HEK293T (cell line): Measurements from ENCODE around the gene KL.

Source experiments
- CTCF ChIA-PET: fragments of 350-600 bp; formaldehyde crosslinking; extraction: SDS; loops from one replicate; lab custom pipeline; 2021; ENCODE audit warnings: antibody characterized with exemption, inconsistent platforms; lab: Yijun Ruan, JAX
- POLR2A ChIA-PET: fragments of 350-600 bp; formaldehyde crosslinking; extraction: SDS; loops from one replicate; lab custom pipeline; 2020; ENCODE audit warnings: antibody characterized with exemption, inconsistent platforms; lab: Yijun Ruan, JAX
- DNase-seq: peaks from one replicate; pipeline ENCODE4 v3.0.0; 2012; ENCODE audit warnings: mixed read lengths; ENCODE audit errors: extremely low spot score
- ARNT ChIP-seq: fragments of 450-650 bp; IDR thresholded peaks from 2 replicates; pipeline ENCODE4 v1.6.1; 2017; ENCODE audit warnings: mild to moderate bottlenecking
- BHLHE40 ChIP-seq: fragments of 450-650 bp; IDR thresholded peaks from 2 replicates; pipeline ENCODE4 v1.6.1; 2016; ENCODE audit warnings: mild to moderate bottlenecking, moderate library complexity, borderline replicate concordance
- CTBP1 ChIP-seq: fragments of 450-650 bp; IDR thresholded peaks from 2 replicates; pipeline ENCODE4 v1.6.1; 2016; ENCODE audit warnings: borderline replicate concordance
- ELF4 ChIP-seq: fragments of 450-650 bp; IDR thresholded peaks from 2 replicates; pipeline ENCODE4 v1.6.1; 2017; ENCODE audit warnings: antibody characterized with exemption
- FOXA1 ChIP-seq: fragments of 450-650 bp; IDR thresholded peaks from 2 replicates; pipeline ENCODE4 v1.6.1; 2016; ENCODE audit warnings: mild to moderate bottlenecking
- FOXK2 ChIP-seq: fragments of 450-650 bp; IDR thresholded peaks from 2 replicates; pipeline ENCODE4 v1.6.1; 2016; ENCODE audit warnings: mild to moderate bottlenecking
- FOXM1 ChIP-seq: fragments of 450-650 bp; IDR thresholded peaks from 2 replicates; pipeline ENCODE4 v1.6.1; 2017; ENCODE audit warnings: mild to moderate bottlenecking, borderline replicate concordance
- HDGF ChIP-seq: fragments of 450-650 bp; IDR thresholded peaks from 2 replicates; pipeline ENCODE4 v1.6.1; 2017; ENCODE audit warnings: antibody characterized with exemption, borderline replicate concordance
- L3MBTL2 ChIP-seq: fragments of 450-650 bp; conservative IDR thresholded peaks from 2 replicates; pipeline ENCODE4 v1.6.1; 2016; ENCODE audit warnings: mild to moderate bottlenecking
- LEF1 ChIP-seq: fragments of 450-650 bp; IDR thresholded peaks from 2 replicates; pipeline ENCODE4 v1.6.1; 2017; ENCODE audit warnings: mild to moderate bottlenecking, borderline replicate concordance
- NFRKB ChIP-seq: fragments of 450-650 bp; IDR thresholded peaks from 2 replicates; pipeline ENCODE4 v1.6.1; 2016; ENCODE audit warnings: mild to moderate bottlenecking, moderate library complexity
- PKNOX1 ChIP-seq: fragments of 450-650 bp; IDR thresholded peaks from 2 replicates; pipeline ENCODE4 v1.6.1; 2016
- SP1 ChIP-seq: fragments of 450-650 bp; IDR thresholded peaks from 2 replicates; pipeline ENCODE4 v1.6.1; 2017
- SUZ12 ChIP-seq: fragments of 450-650 bp; IDR thresholded peaks from 2 replicates; pipeline ENCODE4 v1.6.1; 2016; ENCODE audit warnings: mild to moderate bottlenecking
- TARDBP ChIP-seq: fragments of 450-650 bp; IDR thresholded peaks from 2 replicates; pipeline ENCODE4 v1.6.1; 2016
- ZNF384 ChIP-seq: fragments of 450-650 bp; IDR thresholded peaks from 2 replicates; pipeline ENCODE4 v1.6.1; 2016

The KL gene

GRCh38 chr13:33016414-33017322 is at the start of gene KL:
Gene KL (plus strand): TSS chr13:33016423. CDS start chr13:33016441, 18 bp downstream.
- no peak for TF ChIP-seq LEF1
- TF ChIP-seq FOXM1: no peak
- TF ChIP-seq PKNOX1: no peak
- no peak for TF ChIP-seq FOXK2
- TF ChIP-seq BHLHE40: no peak
- TF ChIP-seq HDGF: no peak
- no peak for TF ChIP-seq FOXA1
- no peak for TF ChIP-seq TARDBP
- no peak for TF ChIP-seq ZNF384
- no peak for TF ChIP-seq NFRKB
- TF ChIP-seq L3MBTL2: no peak
- no peak for TF ChIP-seq ELF4
- TF ChIP-seq SP1: no peak
- TF ChIP-seq ARNT: no peak
- TF ChIP-seq SUZ12: no peak
- TF ChIP-seq CTBP1: no peak
- DNase-seq: peak; percentile 36
- POLR2A ChIA-PET: no interaction called here
- CTCF ChIA-PET: no interaction called here

GRCh38 chr13:32967584-32968182 is 48.5 kb upstream of the KL start:
- ChIA-PET CTCF (no interaction called here), POLR2A (no interaction called here)
- TF ChIP-seq TARDBP: no peak
- no peak for TF ChIP-seq FOXM1
- no peak for TF ChIP-seq FOXK2
- no peak for TF ChIP-seq ELF4
- no peak for TF ChIP-seq CTBP1
- TF ChIP-seq BHLHE40: no peak
- no peak for TF ChIP-seq ARNT
- no peak for TF ChIP-seq L3MBTL2
- TF ChIP-seq LEF1: no peak
- no peak for TF ChIP-seq ZNF384
- no peak for TF ChIP-seq NFRKB
- no peak for DNase-seq

GRCh38 chr13:32968316-32968715 is 47.9 kb upstream of the KL start:
- CTCF ChIA-PET: no interaction called here
- POLR2A ChIA-PET: no interaction called here
- no peak for TF ChIP-seq SUZ12
- no peak for TF ChIP-seq FOXA1
- no peak for TF ChIP-seq HDGF
- no peak for TF ChIP-seq TARDBP
- TF ChIP-seq BHLHE40: no peak
- TF ChIP-seq ELF4: no peak
- no peak for TF ChIP-seq SP1
- no peak for TF ChIP-seq CTBP1
- TF ChIP-seq NFRKB: no peak
- no peak for TF ChIP-seq FOXK2
- no peak for TF ChIP-seq PKNOX1
- no peak for TF ChIP-seq ZNF384
- no peak for TF ChIP-seq LEF1
- no peak for TF ChIP-seq ARNT
- TF ChIP-seq L3MBTL2: no peak
- TF ChIP-seq FOXM1: no peak
- no peak for DNase-seq

GRCh38 chr13:32968793-32969192 is 47.4 kb upstream of the KL start:
- no peak for DNase-seq
- ChIA-PET CTCF (no interaction called here), POLR2A (no interaction called here)
- TF ChIP-seq SUZ12: no peak
- TF ChIP-seq LEF1: no peak
- no peak for TF ChIP-seq FOXM1
- TF ChIP-seq ELF4: no peak
- TF ChIP-seq PKNOX1: no peak
- TF ChIP-seq NFRKB: no peak
- no peak for TF ChIP-seq L3MBTL2
- no peak for TF ChIP-seq TARDBP
- no peak for TF ChIP-seq BHLHE40
- no peak for TF ChIP-seq HDGF
- TF ChIP-seq FOXK2: no peak
- TF ChIP-seq ZNF384: no peak
- no peak for TF ChIP-seq ARNT
- TF ChIP-seq SP1: no peak
- TF ChIP-seq FOXA1: no peak
- TF ChIP-seq CTBP1: no peak

GRCh38 chr13:32969516-32969941 is 46.7 kb upstream of the KL start:
- CTCF ChIA-PET: no interaction called here
- POLR2A ChIA-PET: no interaction called here
- TF ChIP-seq FOXK2 (no peak), CTBP1 (no peak), FOXM1 (no peak), ZNF384 (no peak)
- no peak for DNase-seq
